ELF-1 (cell line): ENCODE data around the gene ABTB2.

ENCODE experiments used
- DNase-seq: peaks from one replicate; pipeline ENCODE4 v3.0.0-alpha.2; 2016; ENCODE audit warnings: low read depth, low spot score

Gene ABTB2

DNA sequence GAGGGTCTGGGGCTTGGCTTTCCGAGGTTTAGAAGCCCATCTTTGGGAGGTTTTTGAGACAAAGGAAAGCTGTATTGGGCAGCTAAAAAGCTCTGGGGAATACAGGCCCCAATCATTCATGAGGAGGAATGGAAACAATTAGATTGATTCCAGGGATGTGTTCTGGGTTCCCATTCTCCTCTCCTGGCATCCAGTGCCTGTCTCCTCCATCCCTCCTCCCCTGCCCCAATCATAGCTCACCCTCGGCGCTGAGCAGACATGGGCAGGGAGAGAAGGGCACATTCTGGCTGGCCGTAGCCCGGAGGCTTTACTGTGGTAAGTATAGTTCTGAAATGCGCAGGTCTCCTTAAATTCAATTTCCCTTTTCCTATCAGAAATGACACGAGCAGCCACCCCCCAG, 42.4 kb downstream of the ABTB2 start:
- DNase-seq = no peak

DNA sequence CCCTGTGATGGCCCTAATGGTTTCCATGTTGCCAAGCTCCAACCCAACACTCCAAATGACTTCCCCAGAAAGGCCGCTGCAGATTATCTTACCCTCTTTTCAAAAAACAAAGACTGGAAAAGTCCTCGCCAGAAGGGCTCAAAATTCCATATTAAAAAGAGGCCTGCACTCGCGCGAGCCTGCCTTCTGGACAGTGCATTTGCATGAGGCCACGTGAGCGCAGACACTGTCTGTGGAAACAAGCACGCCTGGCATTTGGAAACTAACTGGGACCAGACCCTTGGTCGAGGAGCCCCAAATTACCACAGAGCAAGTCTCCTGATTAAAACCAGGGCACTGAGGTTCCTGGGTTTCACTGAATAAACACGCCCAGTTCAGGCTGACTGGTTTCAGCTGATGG, 42.9 kb downstream of the ABTB2 start:
- no peak for DNase-seq

DNA sequence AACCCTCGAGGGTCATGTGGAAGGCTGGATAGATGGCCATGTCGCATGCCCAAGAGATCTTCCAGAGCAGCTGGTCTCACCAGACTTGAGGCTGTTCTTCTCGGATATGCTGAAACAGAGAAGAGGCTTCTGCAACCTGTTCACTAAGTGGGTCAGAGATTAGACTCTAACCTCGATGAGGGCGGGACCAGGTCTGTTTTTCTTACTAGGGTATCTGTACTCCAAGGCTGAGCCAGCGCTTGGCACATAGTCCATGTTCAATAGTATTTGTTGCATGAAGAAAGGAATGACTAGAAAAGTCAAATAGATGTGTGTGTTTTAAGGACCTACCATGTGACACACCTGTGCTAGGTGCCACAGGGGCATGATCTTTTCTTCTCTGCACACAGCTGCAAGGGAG, 43.6 kb downstream of the ABTB2 start:
- no peak for DNase-seq

- peak; percentile 40 for DNase-seq
Measured at GRCh38 chr11:34313099-34313517, 44.7 kb downstream of the ABTB2 start.

GRCh38 chr11:34311126-34311525, 46.7 kb downstream of the ABTB2 start:
- no peak for DNase-seq

GRCh38 chr11:34309965-34310364, 47.8 kb downstream of the ABTB2 start:
- DNase-seq = no peak

- no peak for DNase-seq
Measured at GRCh38 chr11:34308913-34309585, 48.8 kb downstream of the ABTB2 start.

GRCh38 chr11:34308049-34308912, 49.5 kb downstream of the ABTB2 start:
- DNase-seq = no peak

GRCh38 chr11:34305780-34306179, 52.0 kb downstream of the ABTB2 start:
- no peak for DNase-seq

DNA sequence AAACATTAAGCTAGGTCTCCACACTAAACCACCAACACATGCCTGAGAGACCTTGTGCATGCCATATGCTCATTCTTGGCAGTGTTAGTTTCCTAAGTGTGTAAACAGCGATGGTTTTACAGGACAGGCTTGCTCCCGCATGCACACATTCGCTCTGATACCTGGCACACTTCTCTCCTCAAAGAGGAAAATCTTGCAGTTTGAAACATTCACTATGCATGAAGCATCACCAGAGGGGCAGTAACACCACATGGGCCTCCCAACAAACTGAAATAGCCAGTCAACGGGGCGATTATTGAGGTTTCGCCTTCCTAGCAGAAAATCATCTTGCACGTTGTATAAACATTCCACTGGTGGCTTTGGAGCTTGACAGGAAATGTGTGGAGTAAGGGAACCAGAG, 52.6 kb downstream of the ABTB2 start:
- no peak for DNase-seq

DNA sequence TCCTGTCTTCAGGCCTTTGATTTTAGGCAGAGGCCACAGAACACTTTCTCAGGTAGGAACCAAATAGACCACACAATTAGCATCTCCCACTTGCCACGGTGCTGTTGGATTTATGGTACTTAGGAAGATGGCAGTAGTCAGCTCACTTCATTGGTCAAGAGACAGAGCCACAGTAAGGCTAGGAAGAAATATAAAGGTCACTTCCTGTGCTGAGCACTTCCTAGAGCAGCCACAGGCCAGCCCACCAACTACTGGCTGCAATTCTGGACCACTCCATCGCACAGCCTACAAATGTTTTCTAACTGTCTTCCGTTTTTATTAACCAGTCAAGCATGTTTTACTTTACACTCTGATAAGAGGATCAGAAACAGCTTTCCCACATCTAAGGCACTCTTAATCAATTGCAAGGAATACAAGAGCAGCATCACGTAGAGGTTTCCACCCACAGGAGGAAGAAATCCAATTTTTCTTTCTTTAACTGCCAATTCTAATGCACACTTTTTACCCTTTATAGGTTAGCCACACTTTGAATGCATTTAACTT, 54.7 kb downstream of the ABTB2 start:
- no peak for DNase-seq

GRCh38 chr11:34302046-34302921, 55.5 kb downstream of the ABTB2 start:
- DNase-seq = peak; percentile 83

- no peak for DNase-seq
Measured at GRCh38 chr11:34300926-34301295, 56.9 kb downstream of the ABTB2 start.

DNA sequence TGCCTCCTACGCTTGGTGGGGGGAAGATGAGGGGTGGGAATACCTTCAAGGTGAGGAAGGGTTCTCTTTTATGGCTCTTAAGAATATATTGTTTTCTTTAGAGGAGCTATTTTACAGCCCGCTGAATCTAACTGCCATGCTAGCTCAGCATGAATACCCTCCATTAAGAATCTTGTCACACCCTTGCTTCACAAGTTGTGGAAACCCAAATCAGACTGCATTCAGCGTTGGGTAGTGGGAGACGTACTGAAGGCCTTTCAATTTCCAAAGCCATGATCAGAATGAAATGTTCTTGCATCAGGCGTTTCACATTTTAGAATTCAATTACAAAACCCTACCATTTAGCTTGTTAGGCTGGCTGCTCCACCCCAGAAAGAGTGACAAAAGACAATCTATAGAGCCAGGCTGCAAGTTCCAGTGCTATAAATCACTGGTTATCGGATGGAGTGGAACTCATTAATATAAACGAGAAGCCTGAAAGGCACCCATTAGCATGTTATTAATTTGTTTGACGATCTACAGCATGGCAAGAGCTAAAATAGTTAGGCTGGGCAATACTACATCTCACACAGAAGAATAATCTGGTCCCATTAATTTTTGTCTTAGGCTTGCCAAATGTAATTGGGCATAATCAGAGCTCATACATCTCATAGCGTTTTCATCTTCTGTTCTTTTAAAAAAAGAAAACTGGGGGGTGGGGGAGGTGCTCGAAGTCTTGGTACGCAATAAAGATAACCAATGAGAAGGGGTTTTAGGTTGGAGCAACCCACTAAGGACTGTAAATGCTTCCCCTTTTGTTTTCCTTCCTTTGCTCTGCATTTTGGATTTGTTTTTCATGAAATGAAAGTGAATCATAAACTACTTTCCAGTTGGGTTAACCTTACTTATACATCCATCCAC, 57.5 kb downstream of the ABTB2 start:
- no peak for DNase-seq

DNA sequence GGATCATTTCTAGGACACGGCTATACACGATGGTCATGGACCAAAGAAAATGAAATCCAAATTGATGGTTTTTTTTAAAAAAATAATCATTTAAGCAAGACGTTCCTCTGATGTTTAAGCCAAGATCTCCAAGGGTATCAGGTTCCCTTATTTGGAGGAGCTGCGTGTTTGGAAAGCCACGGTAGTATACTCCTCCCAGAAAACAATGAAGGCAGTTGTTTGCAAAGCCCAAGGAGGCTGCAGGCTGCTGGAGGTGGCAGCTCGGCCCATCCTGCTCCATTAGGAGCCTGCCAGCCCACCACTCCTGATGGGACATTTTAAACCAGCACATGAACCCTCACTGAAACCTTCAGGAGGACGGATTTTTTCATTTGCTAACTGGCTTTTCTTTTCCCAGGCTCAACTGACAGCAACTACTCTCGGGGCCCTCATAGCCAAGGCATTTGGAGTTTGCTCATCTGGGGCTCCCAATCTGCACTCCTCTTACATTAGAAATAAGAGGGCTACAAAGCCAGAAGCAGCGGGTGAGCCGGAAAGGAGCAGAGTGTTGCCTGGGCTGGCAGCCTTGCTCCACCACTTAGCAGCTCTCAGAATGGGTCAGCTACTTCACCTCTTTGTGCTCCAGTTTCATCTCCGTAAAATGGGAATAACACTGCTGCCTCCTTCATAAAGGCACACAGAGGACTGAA, 58.4 kb downstream of the ABTB2 start:
- DNase-seq = no peak

DNA sequence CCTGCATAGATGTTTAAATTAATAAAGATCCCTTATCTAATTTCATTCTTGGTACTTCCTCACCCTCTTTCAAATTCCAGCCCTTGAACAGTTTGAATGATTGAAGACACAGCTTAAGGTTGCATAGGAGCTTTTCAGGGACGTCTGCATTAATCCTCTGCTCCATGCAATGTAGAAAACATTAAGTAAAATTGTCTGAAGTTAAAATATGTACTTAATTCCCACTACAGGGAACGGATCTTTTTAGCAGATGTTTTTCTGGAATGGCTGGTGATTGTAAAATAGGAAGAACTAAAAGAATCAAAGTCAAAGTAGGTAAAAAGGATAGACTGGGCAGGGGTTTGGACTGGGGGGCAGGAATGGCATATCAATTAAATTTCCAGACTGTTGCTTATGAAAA, 58.9 kb downstream of the ABTB2 start:
- DNase-seq = no peak

DNA sequence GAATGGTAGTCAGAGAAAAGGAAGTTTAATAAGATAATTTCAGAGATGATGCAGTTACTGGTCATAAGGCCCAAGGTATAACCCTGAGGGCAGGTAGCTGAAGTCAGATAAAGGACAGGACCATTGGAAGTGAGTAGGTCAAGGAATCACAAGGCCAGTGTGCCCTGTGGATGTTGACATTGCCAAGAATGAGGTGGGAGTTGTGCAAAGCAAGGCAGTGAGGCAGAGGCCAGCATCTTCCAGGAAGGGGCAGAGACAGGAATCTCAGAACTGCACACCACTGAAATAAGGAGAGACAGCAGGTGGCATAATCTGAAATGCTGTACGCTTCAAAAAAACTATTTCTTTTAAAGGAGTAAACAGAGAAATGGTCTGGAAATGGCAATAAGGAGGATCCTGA, 61.4 kb downstream of the ABTB2 start:
- DNase-seq = no peak

- no peak for DNase-seq
Measured at GRCh38 chr11:34292546-34292945, 65.3 kb downstream of the ABTB2 start.

DNA sequence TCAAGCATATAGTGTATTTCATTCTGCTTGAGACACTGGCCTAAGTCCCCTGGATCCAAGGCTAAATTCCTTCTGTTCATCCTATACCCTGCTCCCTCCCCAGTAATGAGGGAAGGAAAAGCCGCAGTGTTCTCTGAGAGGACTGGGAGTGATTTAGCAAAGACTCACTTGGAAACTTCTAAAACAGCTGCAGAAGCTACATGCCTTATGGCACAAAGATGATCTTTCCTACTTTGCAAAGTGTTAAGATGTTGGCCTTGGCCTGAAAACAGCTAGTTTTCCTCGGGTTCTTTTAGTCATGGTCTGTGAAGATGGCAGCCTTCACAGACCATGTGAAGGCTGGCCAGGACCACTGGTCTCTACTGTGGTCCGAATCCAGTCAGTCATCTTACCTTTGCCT, 65.7 kb downstream of the ABTB2 start:
- DNase-seq = no peak

GRCh38 chr11:34290926-34291325, 66.9 kb downstream of the ABTB2 start:
- DNase-seq = no peak
